Progenitor cell of endocrine pancreas (in vitro differentiated cells): Measurements from ENCODE around the gene INMT. TPM values are rescaled to one million over a fixed set of nuclear protein-coding genes. Genes with fewer than 3 reads are reported as not detected.

Source experiments
- DNase-seq: peaks from one replicate; pipeline ENCODE4 v3.0.0; 2021; ENCODE audit warnings: low spot score; ENCODE audit not compliant: unreplicated experiment
- H3K27ac Mint-ChIP-seq: 2 replicates; pipeline ENCODE4 v1.8.0; 2021; ENCODE audit warnings: mild to moderate bottlenecking, moderate library complexity, mixed read lengths
- H3K27me3 Mint-ChIP-seq: 2 replicates; pipeline ENCODE4 v1.8.0; 2021; ENCODE audit warnings: mixed read lengths
- H3K36me3 Mint-ChIP-seq: 2 replicates; pipeline ENCODE4 v1.8.0; 2022; ENCODE audit warnings: mixed read lengths; ENCODE audit not compliant: insufficient read depth
- H3K4me1 Mint-ChIP-seq: 2 replicates; pipeline ENCODE4 v1.8.0; 2021; ENCODE audit warnings: low read depth, mixed read lengths
- H3K4me3 Mint-ChIP-seq: 2 replicates; pipeline ENCODE4 v1.8.0; 2021; ENCODE audit warnings: low read depth, mild to moderate bottlenecking, moderate library complexity, mixed read lengths
- H3K9me3 Mint-ChIP-seq: 2 replicates; pipeline ENCODE4 v1.8.0; 2021; ENCODE audit warnings: low read depth, mixed read lengths
- total RNA-seq: library from RNA; stranded (reverse); gene quantifications from 2 replicates; pipeline ENCODE4 v1.2.1, GENCODE V29; 2021
- TF ChIP-seq, protein P1 (sequence below): fragments of 200-600 bp; sonication (generic); IDR thresholded peaks from one replicate; pipeline ENCODE4 v1.5.0; 2021; ENCODE audit warnings: antibody characterized with exemption, mild to moderate bottlenecking; ENCODE audit not compliant: unreplicated experiment

The INMT gene
- total RNA-seq, 1 donor from 2014 or later: 2.9 TPM

DNA sequence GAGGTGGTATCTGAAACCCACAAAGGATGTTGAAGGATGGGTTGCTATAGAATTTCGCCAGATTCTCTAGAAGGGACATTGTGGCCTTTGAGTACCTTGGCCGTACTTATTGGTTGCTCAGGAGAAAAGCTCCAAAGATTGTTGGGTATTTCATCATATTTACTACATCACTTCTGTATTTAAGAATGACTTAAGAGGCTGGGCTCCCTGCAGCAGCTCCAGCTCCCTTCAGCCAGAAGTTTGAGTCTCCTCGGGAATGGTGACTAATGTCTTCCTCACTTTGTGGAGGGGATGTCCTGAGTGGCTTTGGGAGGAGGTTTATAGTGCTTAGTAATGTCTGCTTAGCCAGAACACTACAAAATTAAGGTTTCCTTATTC lies 37.4 kb downstream of the INMT start:
- H3K4me3 Mint-ChIP-seq: no peak overlapping the region
- DNase-seq: no peak
- H3K36me3 Mint-ChIP-seq: peaks cover 10% of the 10 kb centered on the region
- no peaks in the 10 kb centered on the region for H3K4me1 Mint-ChIP-seq
- H3K27ac Mint-ChIP-seq: no peak overlapping the region
- H3K27me3 Mint-ChIP-seq: no peaks in the 10 kb centered on the region
- H3K9me3 Mint-ChIP-seq: no peaks in the 10 kb centered on the region
- TF ChIP-seq, protein P1, sequence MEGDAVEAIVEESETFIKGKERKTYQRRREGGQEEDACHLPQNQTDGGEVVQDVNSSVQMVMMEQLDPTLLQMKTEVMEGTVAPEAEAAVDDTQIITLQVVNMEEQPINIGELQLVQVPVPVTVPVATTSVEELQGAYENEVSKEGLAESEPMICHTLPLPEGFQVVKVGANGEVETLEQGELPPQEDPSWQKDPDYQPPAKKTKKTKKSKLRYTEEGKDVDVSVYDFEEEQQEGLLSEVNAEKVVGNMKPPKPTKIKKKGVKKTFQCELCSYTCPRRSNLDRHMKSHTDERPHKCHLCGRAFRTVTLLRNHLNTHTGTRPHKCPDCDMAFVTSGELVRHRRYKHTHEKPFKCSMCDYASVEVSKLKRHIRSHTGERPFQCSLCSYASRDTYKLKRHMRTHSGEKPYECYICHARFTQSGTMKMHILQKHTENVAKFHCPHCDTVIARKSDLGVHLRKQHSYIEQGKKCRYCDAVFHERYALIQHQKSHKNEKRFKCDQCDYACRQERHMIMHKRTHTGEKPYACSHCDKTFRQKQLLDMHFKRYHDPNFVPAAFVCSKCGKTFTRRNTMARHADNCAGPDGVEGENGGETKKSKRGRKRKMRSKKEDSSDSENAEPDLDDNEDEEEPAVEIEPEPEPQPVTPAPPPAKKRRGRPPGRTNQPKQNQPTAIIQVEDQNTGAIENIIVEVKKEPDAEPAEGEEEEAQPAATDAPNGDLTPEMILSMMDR: no peak

DNA sequence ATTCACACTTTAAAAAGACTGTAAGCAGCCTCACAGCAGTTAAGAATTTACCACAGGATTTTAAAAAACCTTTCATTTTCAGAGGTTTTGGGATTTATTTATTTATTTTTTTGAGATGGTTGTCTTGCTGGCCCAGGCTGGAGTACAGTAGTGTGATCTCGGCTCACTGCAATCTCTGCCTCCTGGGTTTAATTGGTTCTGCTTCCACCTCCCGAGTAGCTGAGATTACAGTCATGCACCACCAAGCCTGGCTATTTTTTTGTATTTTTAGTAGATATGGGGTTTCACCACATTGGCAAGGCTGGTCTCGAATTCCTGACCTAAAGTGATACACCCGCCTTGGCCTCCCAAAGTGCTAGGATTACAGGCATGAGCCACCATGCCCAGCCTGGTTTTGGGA lies 38.4 kb downstream of the INMT start:
- no peak for DNase-seq
- Mint-ChIP-seq H3K36me3 (peaks cover 5% of the 10 kb centered on the region), H3K4me3 (no peak overlapping the region), H3K4me1 (no peaks in the 10 kb centered on the region), H3K27ac (no peak overlapping the region), H3K9me3 (no peaks in the 10 kb centered on the region), H3K27me3 (no peaks in the 10 kb centered on the region)
- TF ChIP-seq, protein P1: no peak

DNA sequence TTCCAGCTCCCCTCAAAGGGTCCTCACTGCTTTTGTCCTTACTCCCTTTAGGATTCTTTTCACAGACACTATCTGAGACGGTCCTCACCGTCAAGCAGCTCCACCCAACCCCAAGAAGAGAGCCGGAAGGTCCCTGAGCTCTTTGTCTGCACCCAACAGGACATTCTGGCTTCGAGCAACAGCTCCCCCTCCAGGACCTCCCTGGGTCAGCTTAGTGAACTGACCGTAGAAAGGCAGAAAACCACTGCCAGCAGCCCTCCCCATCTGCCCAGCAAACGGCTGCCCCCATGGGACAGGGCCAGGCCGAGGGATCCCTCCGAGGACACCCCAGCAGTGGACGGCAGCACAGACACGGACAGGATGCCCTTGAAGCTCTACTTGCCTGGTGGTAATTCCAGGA lies 39.2 kb downstream of the INMT start:
- Mint-ChIP-seq H3K27ac (no peak overlapping the region), H3K9me3 (no peaks in the 10 kb centered on the region), H3K27me3 (no peaks in the 10 kb centered on the region), H3K36me3 (peaks cover 2% of the 10 kb centered on the region), H3K4me1 (peaks cover 5% of the 10 kb centered on the region), H3K4me3 (no peak overlapping the region)
- TF ChIP-seq, protein P1: no peak
- DNase-seq: no peak

DNA sequence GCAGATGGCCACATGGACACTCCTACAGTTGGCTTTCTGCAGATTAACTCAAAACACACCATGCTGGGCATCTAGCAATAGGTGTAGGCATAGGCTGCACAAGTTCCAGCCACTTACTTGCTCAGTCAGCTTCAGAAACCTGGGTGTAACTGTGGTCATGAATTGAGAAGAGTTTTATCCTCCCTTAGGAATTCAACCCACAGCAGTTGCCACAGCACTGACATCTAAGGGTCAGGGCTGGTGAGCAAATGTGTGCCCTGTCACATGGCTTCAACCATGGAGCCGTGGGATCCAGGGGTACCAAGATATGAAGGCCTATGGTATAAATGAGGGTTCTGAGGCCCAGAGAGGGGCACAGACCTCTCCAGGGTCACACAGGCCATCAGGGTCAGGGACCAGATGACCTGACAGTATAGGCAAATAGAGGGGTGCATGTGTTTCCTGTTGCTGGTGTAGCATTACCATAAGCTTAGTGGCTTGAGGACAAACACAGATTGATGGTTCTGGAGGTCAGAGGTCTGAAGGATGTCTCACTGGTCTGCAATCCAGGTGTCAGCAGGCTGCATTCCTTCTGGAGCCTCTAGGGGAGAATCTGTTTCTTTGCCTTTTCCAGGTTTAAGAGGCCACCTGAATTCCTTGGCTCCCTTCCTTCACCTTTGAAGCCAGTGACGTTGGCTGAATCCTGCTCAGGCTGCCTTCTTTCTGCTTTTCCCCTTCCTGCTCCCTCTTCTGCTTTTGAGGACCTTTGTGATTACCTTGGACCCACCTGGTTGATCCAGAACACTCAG lies 43.4 kb downstream of the INMT start:
- H3K27ac Mint-ChIP-seq: no peak overlapping the region
- H3K27me3 Mint-ChIP-seq: no peaks in the 10 kb centered on the region
- peaks cover 3% of the 10 kb centered on the region for H3K36me3 Mint-ChIP-seq
- peaks cover 5% of the 10 kb centered on the region for H3K4me1 Mint-ChIP-seq
- H3K9me3 Mint-ChIP-seq: no peaks in the 10 kb centered on the region
- TF ChIP-seq, protein P1: no peak
- H3K4me3 Mint-ChIP-seq: no peak overlapping the region
- DNase-seq: no peak

DNA sequence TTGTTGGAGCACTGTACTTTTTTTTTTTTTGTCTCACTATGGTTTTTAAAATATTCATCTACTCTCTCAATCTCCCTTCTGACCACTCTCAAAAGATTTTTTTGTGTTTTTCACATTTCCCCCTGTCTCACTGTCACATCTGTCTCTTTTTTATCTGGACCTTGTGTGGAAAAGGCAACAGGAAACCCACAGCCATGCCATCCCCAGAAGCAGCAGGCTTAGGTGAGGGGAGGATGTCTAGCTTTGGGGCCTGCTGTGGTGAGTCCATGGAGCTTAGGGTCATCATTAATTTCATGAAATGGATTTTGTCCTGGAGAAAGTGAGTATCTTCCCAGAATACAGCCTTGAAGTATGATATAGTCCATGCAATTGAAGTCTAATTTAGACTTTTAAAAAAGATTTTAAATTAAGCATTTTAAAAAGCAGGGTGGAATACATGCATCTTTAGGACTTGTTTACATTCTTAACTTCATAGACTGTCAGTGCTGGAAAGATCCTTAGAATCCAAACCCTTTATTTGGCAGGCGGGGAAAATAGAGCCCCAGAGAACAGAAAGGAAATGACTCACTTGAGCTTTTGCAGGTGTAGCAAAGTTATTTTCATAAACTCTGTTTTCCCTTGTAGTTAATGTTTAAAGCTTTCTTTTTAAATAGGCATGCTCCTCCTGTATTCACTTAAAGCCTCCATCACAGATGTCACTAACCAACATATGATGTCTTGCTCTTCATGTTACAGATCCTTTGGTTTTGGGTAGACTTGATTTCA lies 44.4 kb downstream of the INMT start:
- DNase-seq: no peak
- Mint-ChIP-seq H3K27ac (peak overlapping the region; percentile 33), H3K36me3 (peaks cover 3% of the 10 kb centered on the region), H3K4me3 (no peak overlapping the region), H3K27me3 (no peaks in the 10 kb centered on the region), H3K9me3 (no peaks in the 10 kb centered on the region), H3K4me1 (peaks cover 5% of the 10 kb centered on the region)
- TF ChIP-seq, protein P1: no peak
